GM19238 (cell line): ENCODE data around the gene LTB.

Experiments
- DNase-seq: peaks from one replicate; pipeline ENCODE4 v3.0.0; 2011; ENCODE audit warnings: low spot score; ENCODE audit not compliant: insufficient read length

LTB gene, protein sequence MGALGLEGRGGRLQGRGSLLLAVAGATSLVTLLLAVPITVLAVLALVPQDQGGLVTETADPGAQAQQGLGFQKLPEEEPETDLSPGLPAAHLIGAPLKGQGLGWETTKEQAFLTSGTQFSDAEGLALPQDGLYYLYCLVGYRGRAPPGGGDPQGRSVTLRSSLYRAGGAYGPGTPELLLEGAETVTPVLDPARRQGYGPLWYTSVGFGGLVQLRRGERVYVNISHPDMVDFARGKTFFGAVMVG

DNA sequence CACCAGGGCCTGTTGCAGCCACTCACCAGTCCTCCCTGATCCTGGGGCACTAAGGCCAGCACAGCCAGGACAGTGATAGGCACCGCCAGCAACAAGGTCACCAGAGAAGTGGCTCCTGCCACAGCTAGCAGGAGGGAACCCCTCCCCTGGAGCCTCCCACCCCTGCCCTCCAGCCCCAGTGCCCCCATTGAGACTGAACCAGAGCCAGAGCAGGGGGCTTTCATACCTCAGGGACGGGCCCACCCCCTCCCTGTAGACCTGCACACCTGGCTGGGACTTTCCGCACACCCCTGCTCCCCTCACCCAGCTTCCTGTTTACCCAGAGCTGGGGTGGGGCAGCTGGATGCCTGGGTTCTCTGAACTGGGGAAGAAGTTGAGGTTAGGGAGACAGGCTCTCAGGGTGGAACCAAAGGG lies at the start of gene LTB:
Gene LTB, minus strand, starts transcription at position 195 of the 414 bp plus-strand sequence. Its CDS starts 7 bp downstream, at position 188.
- no peak for DNase-seq

GRCh38 chr6:31631681-31632278 lies 49.6 kb upstream of the LTB start:
- no peak for DNase-seq

DNA sequence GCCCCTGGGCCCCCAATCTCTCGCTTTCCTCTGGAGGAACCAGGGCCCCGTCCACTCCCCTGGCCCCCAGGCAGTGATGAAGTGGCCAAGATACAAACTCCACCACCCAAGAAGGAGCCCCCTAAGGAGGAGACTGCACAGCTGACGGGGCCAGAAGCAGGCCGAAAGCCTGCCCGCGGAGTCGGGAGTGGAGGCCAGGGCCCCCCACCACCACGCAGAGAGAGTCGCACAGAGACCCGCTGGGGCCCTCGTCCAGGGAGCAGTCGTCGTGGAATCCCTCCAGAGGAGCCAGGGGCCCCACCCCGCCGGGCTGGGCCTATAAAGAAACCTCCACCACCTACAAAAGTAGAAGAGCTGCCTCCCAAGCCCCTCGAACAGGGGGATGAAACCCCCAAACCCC lies 49.0 kb upstream of the LTB start:
- no peak for DNase-seq

DNA sequence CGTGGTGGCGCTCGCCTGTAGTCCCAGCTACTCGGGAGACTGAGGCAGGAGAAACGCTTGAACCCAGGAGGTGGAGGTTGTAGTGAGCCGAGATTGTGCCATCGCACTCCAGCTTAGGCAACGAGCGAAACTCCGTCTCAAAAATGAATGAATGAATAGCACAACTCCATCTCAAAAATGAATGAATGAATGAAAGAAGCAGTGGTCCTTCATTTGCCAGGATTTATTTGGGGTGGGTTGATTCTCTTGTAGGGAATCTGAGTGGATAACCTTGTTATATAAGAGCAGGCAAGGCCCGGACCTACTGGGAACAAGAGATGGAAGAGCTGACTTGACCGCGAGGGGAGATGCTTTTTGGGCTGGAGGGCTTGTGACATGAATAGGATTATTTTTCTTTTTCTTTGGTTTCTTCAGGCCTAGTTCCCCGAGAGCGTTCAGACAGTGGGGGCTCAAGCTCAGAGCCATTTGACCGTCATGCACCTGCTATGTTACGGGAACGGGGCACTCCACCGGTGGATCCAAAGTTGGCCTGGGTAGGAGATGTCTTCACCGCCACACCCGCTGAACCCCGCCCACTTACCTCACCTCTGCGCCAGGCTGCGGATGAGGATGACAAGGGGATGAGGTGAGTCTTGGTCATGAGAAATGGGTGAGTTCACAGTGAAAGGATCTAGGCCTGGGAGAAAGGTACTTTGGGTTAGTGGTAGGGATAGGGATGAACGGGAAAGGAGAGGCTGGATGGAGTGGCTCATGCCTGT lies 48.1 kb upstream of the LTB start:
- no peak for DNase-seq

GRCh38 chr6:31629014-31629413 lies 46.8 kb upstream of the LTB start:
- DNase-seq, result no peak

- no peak for DNase-seq
These were observed 45.6 kb upstream of the LTB start for GRCh38 chr6:31627690-31628287.

DNA sequence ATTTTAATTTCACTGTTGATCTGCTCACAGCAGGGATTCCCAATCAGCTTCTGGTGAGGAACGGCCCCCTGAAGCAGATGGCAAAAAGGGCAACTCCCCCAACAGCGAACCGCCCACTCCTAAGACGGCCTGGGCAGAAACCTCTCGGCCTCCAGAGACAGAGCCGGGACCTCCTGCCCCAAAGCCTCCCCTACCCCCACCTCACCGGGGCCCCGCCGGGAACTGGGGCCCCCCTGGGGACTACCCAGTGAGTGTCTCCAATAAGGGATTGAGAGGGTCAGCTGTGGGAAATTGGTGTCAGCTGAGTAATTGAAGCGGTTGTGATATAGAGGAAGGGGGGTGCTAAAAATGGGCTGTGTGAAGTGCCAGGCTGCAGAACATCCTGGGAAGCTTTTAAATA lies 44.7 kb upstream of the LTB start:
- DNase-seq, result no peak

DNA sequence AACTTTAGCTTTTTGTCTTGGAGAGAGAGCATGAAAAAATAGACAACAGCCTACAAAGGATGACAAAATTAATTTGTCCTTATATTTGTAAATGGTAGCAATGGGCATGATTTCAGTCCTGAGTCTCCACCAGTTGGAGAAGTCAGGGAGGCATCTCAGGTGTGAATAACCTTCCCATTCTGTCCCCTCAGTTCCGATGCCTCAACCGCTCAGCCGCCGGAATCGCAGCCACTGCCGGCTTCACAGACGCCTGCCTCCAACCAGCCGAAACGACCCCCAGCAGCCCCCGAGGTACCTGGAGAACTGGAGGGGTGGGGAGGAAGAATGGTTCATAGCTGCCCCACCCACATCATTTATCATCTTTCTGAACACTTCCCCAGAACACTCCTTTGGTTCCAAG lies 41.8 kb upstream of the LTB start:
- no peak for DNase-seq

DNA sequence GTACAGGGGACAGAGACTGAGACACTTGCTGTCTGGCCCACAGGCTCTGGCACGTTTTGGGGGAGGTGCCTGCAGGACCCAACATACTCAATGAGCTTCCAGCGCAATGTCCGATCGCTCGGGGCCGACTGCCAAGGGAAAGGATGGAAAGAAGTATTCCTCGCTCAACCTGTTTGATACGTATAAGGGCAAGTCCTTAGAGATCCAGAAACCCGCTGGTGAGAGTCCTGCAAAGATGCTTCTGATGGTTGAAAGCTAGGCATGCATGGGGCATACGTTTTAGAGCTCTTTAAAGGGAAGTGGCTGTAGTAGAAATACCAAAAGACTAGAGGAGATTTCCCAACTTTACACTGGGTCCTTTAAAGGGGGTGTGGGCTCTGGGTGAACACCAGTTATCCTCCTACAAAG lies 40.5 kb upstream of the LTB start:
- DNase-seq, result no peak

DNA sequence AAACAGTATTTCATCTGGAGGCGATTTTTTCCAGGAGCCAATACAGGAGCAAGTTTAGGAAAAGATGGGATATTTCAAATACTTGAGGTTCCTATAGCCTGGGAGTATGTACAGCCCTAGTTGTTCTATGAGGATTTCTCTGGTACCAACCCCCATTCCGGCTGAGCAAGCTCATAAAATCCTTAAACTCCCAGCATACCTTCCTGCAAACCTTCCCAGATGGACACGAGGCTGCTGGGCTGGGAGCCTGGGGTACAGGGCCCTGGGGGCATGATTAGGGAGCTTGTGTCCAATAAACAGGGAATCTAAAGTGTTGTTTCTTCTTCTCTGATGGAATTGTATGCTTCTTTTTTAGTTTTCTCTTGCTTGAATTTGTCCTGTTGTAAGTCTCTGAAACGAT lies 39.8 kb upstream of the LTB start:
- no peak for DNase-seq

DNA sequence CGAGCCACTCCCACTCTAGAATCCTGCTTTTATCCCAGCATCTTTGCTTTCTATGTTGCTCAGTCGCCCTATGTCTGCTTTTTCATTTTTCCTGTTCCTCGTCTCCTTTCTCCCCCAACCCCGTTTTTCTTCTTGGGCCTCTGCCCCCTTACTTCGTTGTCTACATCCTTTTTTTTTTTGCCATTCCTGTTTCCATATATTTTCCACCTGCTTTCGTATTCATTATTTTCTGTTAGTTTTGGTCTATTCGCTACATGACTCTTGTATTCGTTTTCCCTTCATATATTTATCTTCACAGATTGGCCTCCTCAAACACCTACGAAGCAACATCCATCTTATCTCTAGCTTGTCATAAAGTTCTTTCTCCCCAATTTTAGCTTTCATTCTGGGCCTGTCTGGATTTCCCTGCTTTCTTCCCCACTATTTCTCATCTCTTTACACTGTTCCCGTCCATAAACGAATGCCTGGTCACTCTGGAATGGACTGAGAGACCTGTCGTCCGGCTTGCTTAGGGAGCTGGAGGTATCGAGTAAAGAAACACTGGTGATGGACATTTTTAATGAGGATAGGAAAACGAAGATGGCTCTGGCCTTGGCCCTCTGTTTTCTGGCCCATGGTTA lies 39.2 kb upstream of the LTB start:
- DNase-seq, result no peak

GRCh38 chr6:31620586-31621319 lies 38.5 kb upstream of the LTB start, which contains the start of gene PRRC2A:
PRRC2A (plus strand) TSS chr6:31620715; CDS start chr6:31622790, 2,075 bp downstream.
- DNase-seq, result peak; percentile 87

DNA sequence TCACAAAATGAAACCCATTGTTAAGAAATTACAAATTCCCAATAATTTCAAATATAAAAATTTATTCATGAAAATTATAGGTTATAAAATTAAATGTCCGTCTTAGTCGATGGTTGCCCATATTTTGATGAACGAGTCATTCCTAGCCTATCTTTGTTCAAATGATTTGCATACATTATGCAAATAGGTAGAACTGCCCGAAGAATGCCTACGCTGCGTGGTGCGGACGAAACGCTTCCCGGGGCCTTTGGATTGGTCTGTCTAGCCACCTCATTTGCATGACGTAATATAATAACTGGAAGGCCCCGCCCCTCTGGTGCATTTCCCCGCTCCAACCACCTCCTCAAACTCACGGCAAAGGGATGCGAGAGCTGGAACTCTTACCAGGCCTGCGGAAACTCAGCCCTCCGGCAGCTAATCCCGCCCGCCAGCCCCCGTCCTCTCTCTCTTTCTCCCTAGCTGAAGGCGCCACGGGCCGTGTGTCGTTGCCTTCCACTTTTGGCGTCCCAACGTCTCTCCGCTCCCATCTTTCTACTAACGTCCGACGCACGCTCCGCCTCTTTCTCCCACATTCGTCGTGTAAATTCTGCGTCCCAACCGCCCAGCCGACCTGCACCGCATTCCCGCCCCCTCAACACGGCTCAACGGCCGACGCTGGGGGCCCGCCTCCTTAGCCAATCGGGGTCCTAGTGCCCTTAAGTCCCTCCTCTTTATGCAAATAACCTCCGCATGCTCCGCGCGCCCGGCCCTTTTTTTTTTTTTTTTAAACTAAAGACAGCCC lies 37.8 kb upstream of the LTB start:
- peak; percentile 86 for DNase-seq

- no peak for DNase-seq
These were observed 34.8 kb upstream of the LTB start for GRCh38 chr6:31617010-31617409.

DNA sequence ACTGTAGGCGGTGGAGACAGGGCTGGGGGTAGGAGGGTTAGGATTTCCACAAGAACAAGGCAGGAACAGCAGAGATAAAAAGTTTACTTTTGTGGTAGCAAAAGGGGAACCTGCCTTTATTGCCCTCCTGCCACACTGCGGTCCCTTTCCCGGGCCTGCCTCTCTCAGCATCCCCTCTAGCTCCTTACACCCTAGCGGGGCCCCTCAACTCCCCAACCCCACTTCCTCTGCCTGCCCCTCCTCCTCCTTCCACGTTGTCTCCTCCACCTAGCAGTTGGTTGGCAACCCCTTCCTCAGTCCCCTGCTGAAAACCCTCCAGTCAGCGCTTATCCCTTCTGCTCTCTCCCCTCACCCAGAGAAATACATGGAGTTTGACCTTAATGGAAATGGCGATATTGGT lies 33.5 kb upstream of the LTB start:
- DNase-seq, result no peak

GRCh38 chr6:31614684-31615578 lies 32.7 kb upstream of the LTB start, which contains the start of gene AIF1:
AIF1 (plus strand) TSS chr6:31615234; CDS start chr6:31615330, 96 bp downstream.
- no peak for DNase-seq

DNA sequence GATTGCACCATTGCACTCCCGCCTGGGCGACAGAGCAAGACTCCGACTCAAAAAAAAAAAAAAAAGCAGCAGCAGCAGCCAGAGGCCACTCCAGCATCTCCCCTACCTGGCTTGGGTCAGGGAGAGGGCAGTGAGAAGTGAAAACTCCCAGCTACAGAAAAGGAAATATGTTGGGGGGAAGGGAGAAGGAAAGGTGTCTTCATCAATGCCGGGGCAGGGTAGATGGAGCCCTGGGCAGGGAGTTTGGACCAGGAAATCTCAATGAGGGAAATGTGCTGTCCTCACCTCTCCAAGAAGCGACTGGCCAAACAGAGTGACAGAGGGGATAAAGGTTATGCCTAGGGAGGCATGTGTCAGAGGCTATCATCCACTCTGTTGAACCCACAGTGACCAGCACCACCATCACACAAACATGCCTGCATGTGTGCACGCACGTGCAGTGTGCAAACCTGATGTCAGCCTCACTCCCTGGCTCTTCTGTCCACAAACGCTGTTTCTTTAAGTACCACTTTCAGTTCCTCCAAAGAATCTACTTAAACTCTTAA lies 31.9 kb upstream of the LTB start:
- DNase-seq, result no peak

DNA sequence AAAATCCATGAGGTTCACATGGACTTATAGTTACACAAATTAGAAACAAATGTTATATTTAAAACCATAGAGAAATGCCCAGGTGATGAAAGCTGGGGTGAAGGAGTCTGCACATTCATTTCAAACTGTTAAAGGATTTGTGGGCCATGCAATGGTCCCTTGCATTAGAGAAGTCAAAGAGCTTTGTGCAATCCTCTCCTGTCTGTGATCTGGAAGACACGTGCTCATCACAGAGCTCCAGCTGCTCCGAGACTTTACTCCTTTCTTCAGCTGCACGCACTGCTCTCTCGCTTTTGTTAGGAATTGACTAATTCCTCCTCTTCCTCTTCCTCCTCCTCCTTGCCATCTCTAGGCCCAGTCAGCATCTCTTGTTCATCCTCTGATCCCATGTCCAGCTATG lies 28.7 kb upstream of the LTB start:
- no peak for DNase-seq
